GM12891 (cell line): ENCODE results near the gene SUGP1.

Source experiments
- POLR2A ChIP-seq: IDR thresholded peaks from 2 replicates; pipeline ENCODE4 v1.6.1; 2011; ENCODE audit warnings: low read depth, low read length, control low read depth
- POLR2AphosphoS5 ChIP-seq: IDR thresholded peaks from 2 replicates; pipeline ENCODE4 v1.6.1; 2011; ENCODE audit warnings: low read depth, low read length, control low read depth

DNA sequence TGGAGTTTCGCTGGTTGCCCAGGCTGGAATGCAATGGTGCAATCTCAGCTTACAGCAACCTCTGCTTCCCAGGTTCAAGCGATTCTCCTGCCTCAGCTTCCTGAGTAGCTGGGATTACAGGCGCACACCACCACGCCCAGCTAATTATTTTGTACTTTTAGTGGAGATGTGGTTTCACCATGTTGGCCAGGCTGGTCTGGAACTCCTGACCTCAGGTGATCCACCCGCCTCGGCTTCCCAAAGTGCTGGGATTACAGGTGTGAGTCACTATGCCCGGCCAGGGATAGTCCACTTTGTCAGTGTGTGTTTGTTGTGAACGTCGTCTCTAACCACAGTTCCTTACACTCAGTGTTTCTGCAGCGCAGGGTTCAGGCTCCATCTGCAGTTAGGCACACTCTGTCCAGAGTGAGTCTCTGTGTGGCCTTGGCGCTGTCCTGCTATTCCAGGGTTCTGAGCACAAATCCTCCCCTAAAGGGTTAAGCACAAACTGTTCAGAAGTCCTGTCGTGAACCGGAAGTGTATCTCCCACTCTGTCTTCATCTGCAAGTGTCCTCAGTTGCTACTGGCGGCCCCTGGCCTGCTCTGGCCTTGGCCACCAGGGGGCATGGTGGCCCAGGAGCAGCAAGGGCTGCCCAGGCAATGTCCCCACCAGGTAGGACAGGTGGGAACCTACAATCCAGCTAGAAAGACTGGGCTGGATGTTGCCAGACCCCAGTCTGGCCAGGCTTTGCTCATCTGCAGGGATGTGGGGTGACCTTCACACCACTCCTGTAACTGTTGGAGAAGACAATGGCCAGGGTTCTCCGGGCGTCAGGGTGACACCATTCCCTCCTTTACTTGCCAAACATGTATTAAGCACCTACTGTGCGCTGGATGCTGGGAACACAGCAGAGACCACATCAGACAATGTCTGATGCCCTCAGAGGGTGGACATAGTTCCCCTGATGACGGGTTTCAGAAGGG, 46.4 kb upstream of the SUGP1 start:
- no peak for TF ChIP-seq POLR2AphosphoS5
- TF ChIP-seq POLR2A: no peak
